Measurements from ENCODE around the gene BOC. TPM values are rescaled to one million over a fixed set of nuclear protein-coding genes. Genes with fewer than 3 reads are reported as not detected.
A peak's percentile ranks its signal among the peaks of the same experiment; 100 is the strongest.

Gene BOC
- total RNA-seq, 1 experiment from 2014 or later = 1.2 TPM

GRCh38 chr3:113277414-113277813, 66.1 kb downstream of the BOC start:
- intact Hi-C loops (cut with micrococcal nuclease; ENCODE audit: unreplicated experiment) = no loop called here

GRCh38 chr3:113277941-113278598, 66.7 kb downstream of the BOC start:
- no peak for DNase-seq (ENCODE audit: low spot score)
- Histone ChIP-seq H3K27ac (ENCODE audit: low read depth, low read length, poor library complexity, severe bottlenecking) (no peak overlapping the region), H3K4me3 (ENCODE audit: low read depth, low read length, poor library complexity, severe bottlenecking) (no peak overlapping the region), H3K36me3 (ENCODE audit: insufficient read depth, low read length, poor library complexity, severe bottlenecking) (no peaks in the 10 kb centered on the region), H3K27me3 (replicated peaks; ENCODE audit: insufficient read depth, low read depth, low read length, poor library complexity) (no peaks in the 10 kb centered on the region), H3K4me1 (ENCODE audit: insufficient read depth, low read length, poor library complexity, severe bottlenecking) (peaks cover 7% of the 10 kb centered on the region), H3K9me3 (ENCODE audit: low read depth, low read length, poor library complexity, severe bottlenecking) (no peaks in the 10 kb centered on the region)
- ChIA-PET POLR2A (ENCODE audit: low non-redundant PET) (no interaction called here), CTCF (interaction anchor here (0.9 kb wide), 1 partner anchor 10 kb away, joined by 3 read pairs; no protein-coding TSS in a partner anchor)
- BruUV-seq (replicated peaks) = no TSS peak
- TF ChIP-seq CTCF (conservative IDR thresholded peaks at IDR 0.05; ENCODE audit: low read depth, low read length) (peak; percentile 21; the same call in 1 of the 2 replicates), EZH2 (IDR thresholded peaks at IDR 0.05; ENCODE audit: borderline replicate concordance, low read depth, low read length, poor library complexity, severe bottlenecking) (no peak)
- intact Hi-C loops (cut with micrococcal nuclease; ENCODE audit: unreplicated experiment) = no loop called here

More at GRCh38 chr3:113277414-113277813, 66.1 kb downstream of the BOC start:
- no peak overlapping the region for H3K27ac ChIP-seq (ENCODE audit: low read depth, low read length, poor library complexity, severe bottlenecking)
- BruUV-seq (replicated peaks) = no TSS peak
- no peak for DNase-seq (ENCODE audit: low spot score)
- no peaks in the 10 kb centered on the region for H3K36me3 ChIP-seq (ENCODE audit: insufficient read depth, low read length, poor library complexity, severe bottlenecking)
- peaks cover 7% of the 10 kb centered on the region for H3K4me1 ChIP-seq (ENCODE audit: insufficient read depth, low read length, poor library complexity, severe bottlenecking)
- no peaks in the 10 kb centered on the region for H3K27me3 ChIP-seq (replicated peaks; ENCODE audit: insufficient read depth, low read depth, low read length, poor library complexity)
- no peaks in the 10 kb centered on the region for H3K9me3 ChIP-seq (ENCODE audit: low read depth, low read length, poor library complexity, severe bottlenecking)
- ChIA-PET POLR2A (ENCODE audit: low non-redundant PET) (no interaction called here), CTCF (no interaction called here)
- no peak for TF ChIP-seq EZH2 (IDR thresholded peaks at IDR 0.05; ENCODE audit: borderline replicate concordance, low read depth, low read length, poor library complexity, severe bottlenecking)
- TF ChIP-seq CTCF (conservative IDR thresholded peaks at IDR 0.05; ENCODE audit: low read depth, low read length) = no peak
- H3K4me3 ChIP-seq (ENCODE audit: low read depth, low read length, poor library complexity, severe bottlenecking) = no peak overlapping the region

GRCh38 chr3:113278599-113278955, 67.2 kb downstream of the BOC start:
- TF ChIP-seq CTCF (conservative IDR thresholded peaks at IDR 0.05; ENCODE audit: low read depth, low read length) (no peak), EZH2 (IDR thresholded peaks at IDR 0.05; ENCODE audit: borderline replicate concordance, low read depth, low read length, poor library complexity, severe bottlenecking) (no peak)
- ChIA-PET POLR2A (ENCODE audit: low non-redundant PET) (no interaction called here), CTCF (interaction anchor here (0.9 kb wide), 1 partner anchor 10 kb away, joined by 3 read pairs; no protein-coding TSS in a partner anchor)
- Histone ChIP-seq H3K27ac (ENCODE audit: low read depth, low read length, poor library complexity, severe bottlenecking) (no peak overlapping the region), H3K36me3 (ENCODE audit: insufficient read depth, low read length, poor library complexity, severe bottlenecking) (no peaks in the 10 kb centered on the region), H3K27me3 (replicated peaks; ENCODE audit: insufficient read depth, low read depth, low read length, poor library complexity) (no peaks in the 10 kb centered on the region), H3K9me3 (ENCODE audit: low read depth, low read length, poor library complexity, severe bottlenecking) (no peaks in the 10 kb centered on the region), H3K4me1 (ENCODE audit: insufficient read depth, low read length, poor library complexity, severe bottlenecking) (peaks cover 7% of the 10 kb centered on the region), H3K4me3 (ENCODE audit: low read depth, low read length, poor library complexity, severe bottlenecking) (no peak overlapping the region)
- BruUV-seq (replicated peaks) = no TSS peak
- DNase-seq (ENCODE audit: low spot score) = no peak
- intact Hi-C loops (cut with micrococcal nuclease; ENCODE audit: unreplicated experiment) = no loop called here
